Sigmoid colon (tissue), 7 donors: ENCODE data around the gene TPH2. TPM values are rescaled to one million over a fixed set of nuclear protein-coding genes. Genes with fewer than 3 reads are reported as not detected.

ENCODE experiments used
- DNase-seq: peaks from one replicate; pipeline ENCODE4 v3.0.0-alpha.2; 2019
- H3K27ac ChIP-seq, 4 donors: fragments of 200-600 bp; sonication (generic); one replicate each; pipeline ENCODE4 v1.5.1; 2016 to 2019; ENCODE audit warnings: mild to moderate bottlenecking in 1 of 4
- H3K27me3 ChIP-seq, 3 donors: fragments of 200-600 bp; sonication (generic); one replicate each; pipeline ENCODE4 v1.5.1; 2019; ENCODE audit warnings: mild to moderate bottlenecking in 1 of 3
- H3K36me3 ChIP-seq, 4 donors: fragments of 200-600 bp; sonication (generic); one replicate each; pipeline ENCODE4 v1.5.1; 2016 to 2019
- H3K4me1 ChIP-seq, 4 donors: fragments of 200-600 bp; sonication (generic); one replicate each; pipeline ENCODE4 v1.5.1; 2017 to 2019
- H3K4me3 ChIP-seq, 4 donors: fragments of 200-600 bp; sonication (generic); one replicate each; pipeline ENCODE4 v1.5.1; 2017 to 2019; ENCODE audit warnings: mild to moderate bottlenecking in 2 of 4, moderate library complexity in 1 of 4
- H3K9me3 ChIP-seq, 4 donors: fragments of 200-600 bp in 3 of 4; sonication (generic) in 3 of 4; one replicate each; pipeline versions ENCODE4 v1.5.1 to v1.6.1; 2013 to 2019
- EP300 ChIP-seq, 4 donors: sonication (generic); formaldehyde crosslinking; IDR thresholded peaks; one replicate each; pipeline ENCODE4 v1.6.1; 2017; ENCODE audit warnings: antibody characterized with exemption in 4 of 4
- POLR2A ChIP-seq, 2 donors: fragments of 450-650 bp; IDR thresholded peaks; one replicate each; pipeline ENCODE4 v1.6.1; 2016; ENCODE audit warnings: antibody characterized with exemption in 2 of 2, mild to moderate bottlenecking in 2 of 2, moderate library complexity in 2 of 2
- POLR2AphosphoS5 ChIP-seq, 4 donors: sonication (generic); formaldehyde crosslinking; IDR thresholded peaks; one replicate each; pipeline ENCODE4 v1.6.1; 2017; ENCODE audit warnings: antibody characterized with exemption in 4 of 4
- WGBS, 2 donors: extraction: QIAGEN DNeasy Blood & Tissue Kit; methylation state at CpG; one replicate each; pipeline ENCODE4 v1.1.7; 2013; 5-methylcytosine and 5-hydroxymethylcytosine counted together
- intact Hi-C: fragments of 100-400 bp; cut with DNase I; formaldehyde crosslinking; loops from one replicate; pipeline ENCODE4 v1.15.1; 2023
- polyA plus RNA-seq, 3 donors: library from polyadenylated mRNA; stranded (reverse); fragments of 200-250 nt; gene quantifications; one replicate each; pipeline ENCODE4 v1.2.3, GENCODE V29; 2013
- total RNA-seq, 4 donors: library from RNA; depleted of rRNA; stranded (reverse); fragments of >200 nt; gene quantifications; one replicate each; pipeline ENCODE4 v1.1.0, GENCODE V29; 2016
- TF ChIP-seq, protein P1 (sequence below), 4 experiments: fragments of 450-650 bp in 3 of 4; fragments of 200-600 bp in 1 of 4; IDR thresholded peaks; one replicate each; pipeline ENCODE4 v1.5.1; 2016 to 2019; ENCODE audit warnings: antibody characterized with exemption in 4 of 4, mild to moderate bottlenecking in 3 of 4, moderate library complexity in 2 of 4
- donor health status: healthy with polysubstance abuse.
- donor health status: Bipolar disorder and iron deficiency.
- donor health status: healthy.

Gene TPH2
- total and polyA plus RNA-seq, 7 donors, result 0.14 to 0.55 (median 0.36) TPM; not detected in 4

DNA sequence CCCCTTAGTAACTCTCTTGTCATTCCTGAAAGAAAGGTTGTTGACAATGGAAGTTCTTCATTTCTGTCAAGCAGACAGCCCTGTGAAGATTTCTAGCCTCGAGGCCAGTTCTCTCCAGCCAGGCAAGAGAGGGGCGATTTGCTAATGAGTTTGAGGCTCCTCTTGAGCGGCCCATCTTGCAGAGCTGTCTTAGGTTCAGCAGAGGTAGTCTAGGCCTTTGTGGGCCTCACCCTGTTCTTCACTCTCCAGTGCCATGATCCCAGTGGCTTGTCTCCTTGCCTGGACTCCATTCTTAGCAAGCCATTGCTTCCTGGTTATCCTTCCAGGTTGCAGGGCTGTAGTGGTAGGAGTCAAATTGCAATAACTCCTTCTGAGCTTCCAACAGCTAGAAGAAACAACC, 9.7 kb downstream of the TPH2 start:
- intact Hi-C loops, result no loop called here
- no peak for DNase-seq
- TF ChIP-seq, protein P1, sequence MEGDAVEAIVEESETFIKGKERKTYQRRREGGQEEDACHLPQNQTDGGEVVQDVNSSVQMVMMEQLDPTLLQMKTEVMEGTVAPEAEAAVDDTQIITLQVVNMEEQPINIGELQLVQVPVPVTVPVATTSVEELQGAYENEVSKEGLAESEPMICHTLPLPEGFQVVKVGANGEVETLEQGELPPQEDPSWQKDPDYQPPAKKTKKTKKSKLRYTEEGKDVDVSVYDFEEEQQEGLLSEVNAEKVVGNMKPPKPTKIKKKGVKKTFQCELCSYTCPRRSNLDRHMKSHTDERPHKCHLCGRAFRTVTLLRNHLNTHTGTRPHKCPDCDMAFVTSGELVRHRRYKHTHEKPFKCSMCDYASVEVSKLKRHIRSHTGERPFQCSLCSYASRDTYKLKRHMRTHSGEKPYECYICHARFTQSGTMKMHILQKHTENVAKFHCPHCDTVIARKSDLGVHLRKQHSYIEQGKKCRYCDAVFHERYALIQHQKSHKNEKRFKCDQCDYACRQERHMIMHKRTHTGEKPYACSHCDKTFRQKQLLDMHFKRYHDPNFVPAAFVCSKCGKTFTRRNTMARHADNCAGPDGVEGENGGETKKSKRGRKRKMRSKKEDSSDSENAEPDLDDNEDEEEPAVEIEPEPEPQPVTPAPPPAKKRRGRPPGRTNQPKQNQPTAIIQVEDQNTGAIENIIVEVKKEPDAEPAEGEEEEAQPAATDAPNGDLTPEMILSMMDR (IDR thresholded peaks at IDR 0.05), result no peak

GRCh38 chr12:71949646-71950045, 11.0 kb downstream of the TPH2 start:
- Histone ChIP-seq H3K4me3 (no peak overlapping the region), H3K9me3 (no peaks in the 10 kb centered on the region), H3K27me3 (no peaks in the 10 kb centered on the region), H3K36me3 (no peaks in the 10 kb centered on the region), H3K4me1 (peaks cover 0 to 7% (median 0%) of the 10 kb centered on the region in 4 donors), H3K27ac (no peak overlapping the region)
- 48 to 57% methylated on average over 3 of the region's 3 CpGs for WGBS, 2 donors
- no peak for TF ChIP-seq EP300 (IDR thresholded peaks at IDR 0.05)
- TF ChIP-seq, protein P1 (IDR thresholded peaks at IDR 0.05), result no peak
- TF ChIP-seq POLR2A (IDR thresholded peaks at IDR 0.05), result no peak
- TF ChIP-seq POLR2AphosphoS5 (IDR thresholded peaks at IDR 0.05), result no peak
- no peak for DNase-seq
- intact Hi-C loops, result no loop called here

More for the DNA sequence above, 9.7 kb downstream of the TPH2 start:
- H3K9me3 ChIP-seq, result no peaks in the 10 kb centered on the region
- no peak overlapping the region for H3K4me3 ChIP-seq
- H3K27ac ChIP-seq, result no peak overlapping the region
- H3K36me3 ChIP-seq, result no peaks in the 10 kb centered on the region
- no peaks in the 10 kb centered on the region for H3K27me3 ChIP-seq
- 40 to 69% methylated on average over 3 of the region's 3 CpGs for WGBS, 2 donors
- H3K4me1 ChIP-seq, result peaks cover 0 to 7% (median 0%) of the 10 kb centered on the region in 4 donors

- no peak for DNase-seq
- Histone ChIP-seq H3K27ac (no peak overlapping the region), H3K4me1 (peaks cover 0 to 7% (median 0%) of the 10 kb centered on the region in 4 donors), H3K9me3 (no peaks in the 10 kb centered on the region), H3K36me3 (no peaks in the 10 kb centered on the region), H3K27me3 (no peaks in the 10 kb centered on the region), H3K4me3 (no peak overlapping the region)
- 87 to 93% methylated on average over 4 of the region's 4 CpGs for WGBS, 2 donors
- TF ChIP-seq POLR2A (IDR thresholded peaks at IDR 0.05) (no peak), POLR2AphosphoS5 (IDR thresholded peaks at IDR 0.05) (no peak), EP300 (IDR thresholded peaks at IDR 0.05) (no peak)
- TF ChIP-seq, protein P1 (IDR thresholded peaks at IDR 0.05), result no peak
- intact Hi-C loops, result no loop called here
Measured at GRCh38 chr12:71950404-71950803, 11.8 kb downstream of the TPH2 start.

GRCh38 chr12:71950819-71951218, 12.2 kb downstream of the TPH2 start:
- Histone ChIP-seq H3K4me3 (no peak overlapping the region), H3K27me3 (no peaks in the 10 kb centered on the region), H3K27ac (no peak overlapping the region), H3K9me3 (no peaks in the 10 kb centered on the region), H3K36me3 (no peaks in the 10 kb centered on the region), H3K4me1 (peaks cover 0 to 7% (median 0%) of the 10 kb centered on the region in 4 donors)
- intact Hi-C loops, result no loop called here
- DNase-seq, result no peak
- no peak for TF ChIP-seq POLR2A (IDR thresholded peaks at IDR 0.05)
- TF ChIP-seq, protein P1 (IDR thresholded peaks at IDR 0.05), result no peak
- TF ChIP-seq EP300 (IDR thresholded peaks at IDR 0.05), result no peak
- TF ChIP-seq POLR2AphosphoS5 (IDR thresholded peaks at IDR 0.05), result no peak
- 80 to 93% methylated on average over 4 of the region's 4 CpGs for WGBS, 2 donors

DNA sequence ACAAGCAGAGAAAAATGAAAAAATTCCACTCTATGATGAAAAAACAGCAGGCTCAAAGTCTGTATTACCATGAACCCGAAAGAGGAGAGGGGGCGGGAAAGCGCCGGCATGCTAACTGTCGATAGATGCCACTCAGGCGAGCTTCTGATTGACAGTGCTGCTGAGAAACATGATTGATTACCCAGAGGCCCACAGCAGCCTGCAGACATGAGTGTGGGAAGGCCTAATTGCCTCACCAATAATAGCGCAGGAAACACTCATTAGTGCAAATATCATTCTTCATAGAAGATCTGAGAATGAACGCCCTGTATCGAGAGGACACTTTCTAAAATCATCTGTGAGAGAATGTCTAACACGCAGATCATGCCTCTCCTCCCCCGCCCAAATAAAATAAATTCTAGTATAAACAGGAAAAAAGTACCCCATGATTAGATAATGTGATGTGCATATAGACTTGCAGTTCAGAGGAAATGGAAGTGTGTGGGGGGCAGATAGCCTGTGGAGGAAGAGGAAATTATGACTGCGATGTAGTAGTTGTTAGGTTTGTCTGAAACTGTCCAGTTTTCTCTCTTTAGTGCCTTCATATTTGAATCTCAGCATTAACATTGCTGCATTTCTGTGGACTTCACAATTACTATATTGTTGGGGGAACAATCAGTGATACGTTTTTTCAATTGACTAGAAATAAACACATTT, 15.6 kb downstream of the TPH2 start:
- Histone ChIP-seq H3K27ac (no peak overlapping the region), H3K9me3 (no peaks in the 10 kb centered on the region), H3K4me1 (peaks cover 0 to 19% (median 12%) of the 10 kb centered on the region in 4 donors), H3K4me3 (no peak overlapping the region), H3K36me3 (no peaks in the 10 kb centered on the region), H3K27me3 (no peaks in the 10 kb centered on the region)
- TF ChIP-seq EP300 (IDR thresholded peaks at IDR 0.05) (no peak), POLR2A (IDR thresholded peaks at IDR 0.05) (no peak), POLR2AphosphoS5 (IDR thresholded peaks at IDR 0.05) (no peak)
- TF ChIP-seq, protein P1 (IDR thresholded peaks at IDR 0.05), result no peak
- WGBS, 2 donors, result 74 to 80% methylated on average over 13 of the region's 13 CpGs
- intact Hi-C loops, result no loop called here
- DNase-seq, result no peak
